ENCODE results near the gene SCAMP2.

DNA sequence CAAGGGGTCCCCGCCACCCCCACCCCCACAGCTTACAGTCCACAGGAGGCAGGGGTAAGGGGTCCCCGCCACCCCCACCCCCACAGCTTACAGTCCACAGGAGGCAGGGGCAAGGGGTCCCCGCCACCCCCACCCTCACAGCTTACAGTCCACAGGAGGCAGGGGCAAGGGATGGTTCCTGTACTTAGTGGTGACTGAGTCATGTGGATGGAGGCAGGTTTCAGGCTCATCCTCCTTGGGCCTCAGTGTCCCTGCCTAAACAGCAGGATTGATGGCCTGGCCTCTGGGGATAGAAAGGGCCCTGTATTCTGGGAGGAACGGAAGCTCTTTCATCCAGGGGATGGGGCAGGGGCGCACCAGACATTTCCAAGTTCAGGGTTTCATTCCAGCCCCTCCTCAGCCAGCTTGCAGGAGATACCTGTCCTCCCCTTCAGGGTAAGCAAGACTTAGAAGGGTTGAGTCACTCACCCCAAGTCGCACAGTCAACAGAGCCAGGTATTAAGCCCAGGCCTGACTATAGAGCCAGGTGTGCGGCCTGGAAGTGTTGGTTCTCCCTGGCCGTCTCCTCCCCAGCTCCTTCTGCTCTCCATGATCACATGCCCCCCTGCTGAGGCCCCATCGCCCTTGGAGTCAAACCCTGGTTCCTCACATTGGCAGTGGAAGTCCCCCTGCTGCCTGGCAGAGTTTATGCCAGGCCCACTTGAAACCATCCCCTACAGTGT, 78.8 kb downstream of the SCAMP2 start:
- TF ChIP-seq, protein P1, sequence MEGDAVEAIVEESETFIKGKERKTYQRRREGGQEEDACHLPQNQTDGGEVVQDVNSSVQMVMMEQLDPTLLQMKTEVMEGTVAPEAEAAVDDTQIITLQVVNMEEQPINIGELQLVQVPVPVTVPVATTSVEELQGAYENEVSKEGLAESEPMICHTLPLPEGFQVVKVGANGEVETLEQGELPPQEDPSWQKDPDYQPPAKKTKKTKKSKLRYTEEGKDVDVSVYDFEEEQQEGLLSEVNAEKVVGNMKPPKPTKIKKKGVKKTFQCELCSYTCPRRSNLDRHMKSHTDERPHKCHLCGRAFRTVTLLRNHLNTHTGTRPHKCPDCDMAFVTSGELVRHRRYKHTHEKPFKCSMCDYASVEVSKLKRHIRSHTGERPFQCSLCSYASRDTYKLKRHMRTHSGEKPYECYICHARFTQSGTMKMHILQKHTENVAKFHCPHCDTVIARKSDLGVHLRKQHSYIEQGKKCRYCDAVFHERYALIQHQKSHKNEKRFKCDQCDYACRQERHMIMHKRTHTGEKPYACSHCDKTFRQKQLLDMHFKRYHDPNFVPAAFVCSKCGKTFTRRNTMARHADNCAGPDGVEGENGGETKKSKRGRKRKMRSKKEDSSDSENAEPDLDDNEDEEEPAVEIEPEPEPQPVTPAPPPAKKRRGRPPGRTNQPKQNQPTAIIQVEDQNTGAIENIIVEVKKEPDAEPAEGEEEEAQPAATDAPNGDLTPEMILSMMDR (IDR thresholded peaks at IDR 0.05): no peak
- TF ChIP-seq POLR2A (IDR thresholded peaks at IDR 0.05): no peak
- TF ChIP-seq POLR2AphosphoS5 (IDR thresholded peaks at IDR 0.05): no peak
